Endothelial cell of umbilical vein (primary cell): ENCODE data around the gene KIAA1217. TPM values are rescaled to one million over a fixed set of nuclear protein-coding genes. Genes with fewer than 3 reads are reported as not detected.

Source experiments
- BruUV-seq: library from RNA; stranded (reverse); fragments of 400-500 nt; replicated peaks from 2 replicates; lab custom pipeline; 2021; lab: Mats Ljungman, UMichigan
- CTCF ChIA-PET: fragments of 300-600, 350-600 bp; sonication (Branson Sonifier 250); formaldehyde crosslinking; loops from one replicate; lab custom pipeline; 2021; ENCODE audit warnings: antibody characterized with exemption, inconsistent platforms; lab: Charles Lee
- POLR2A ChIA-PET: fragments of 300-600, 350-600 bp; sonication (Branson Sonifier 250); formaldehyde crosslinking; loops from one replicate; lab custom pipeline; 2021; ENCODE audit warnings: antibody characterized with exemption, inconsistent platforms; lab: Charles Lee
- DNase-seq: peaks from one replicate; pipeline ENCODE4 v3.0.0-alpha.2; 2011; ENCODE audit warnings: low read depth, low spot score
- FAIRE-seq: peaks from 2 replicates; lab custom pipeline; 2011; peaks lifted over from hg19 to GRCh38; lab: Jason Lieb, UNC
- H2AFZ ChIP-seq: 2 replicates; pipeline ENCODE4 v1.6.0; 2012; ENCODE audit warnings: low read depth, low read length, control low read depth, inconsistent platforms
- H3K27ac ChIP-seq: 2 replicates; pipeline ENCODE4 v1.5.1; 2011; ENCODE audit warnings: low read depth, mild to moderate bottlenecking, control low read depth, low read length, moderate library complexity; ENCODE audit not compliant: insufficient read depth
- H3K27me3 ChIP-seq, 2 experiments: 2 replicates each; pipeline versions ENCODE4 v1.6.0 to v1.6.1; 2011; ENCODE audit warnings: low read length in 2 of 2, mixed read lengths in 1 of 2; ENCODE audit not compliant: control insufficient read depth in 2 of 2, insufficient read depth in 2 of 2
- H3K36me3 ChIP-seq, 2 experiments: 2 replicates in 1 of 2; 3 replicates in 1 of 2; pipeline ENCODE4 v1.5.1; 2011; ENCODE audit warnings: low read length in 2 of 2, mild to moderate bottlenecking in 1 of 2, moderate library complexity in 1 of 2; ENCODE audit not compliant: control insufficient read depth in 2 of 2, insufficient read depth in 2 of 2; ENCODE audit errors: extremely low read depth in 1 of 2
- H3K4me1 ChIP-seq: 3 replicates; pipeline ENCODE4 v1.5.1; 2011; ENCODE audit warnings: mild to moderate bottlenecking, low read length; ENCODE audit not compliant: control insufficient read depth, insufficient read depth; ENCODE audit errors: extremely low read depth
- H3K4me2 ChIP-seq: 2 replicates; pipeline ENCODE4 v1.6.1; 2011; ENCODE audit warnings: low read length, control low read depth, mixed read lengths; ENCODE audit not compliant: insufficient read depth
- H3K4me3 ChIP-seq, 3 experiments: fragments of 200-600 bp in 1 of 3; sonication (generic), shearing (Covaris generic) in 1 of 3; replicated peaks in 1 of 3; 2 replicates each; pipeline ENCODE4 v1.5.1; 2011 to 2016; ENCODE audit warnings: control low read depth in 3 of 3, low read length in 3 of 3, mild to moderate bottlenecking in 2 of 3, inconsistent platforms in 1 of 3, low read depth in 1 of 3, moderate library complexity in 1 of 3; ENCODE audit not compliant: insufficient read depth in 1 of 3
- H3K79me2 ChIP-seq: 2 replicates; pipeline ENCODE4 v1.6.0; 2012; ENCODE audit warnings: low read length, inconsistent platforms; ENCODE audit not compliant: control insufficient read depth, insufficient read depth
- H3K9ac ChIP-seq: replicated peaks from 2 replicates; pipeline ENCODE3; 2011; ENCODE audit warnings: low read length, control low read depth; ENCODE audit not compliant: insufficient read depth; ENCODE audit errors: extremely low read depth
- H3K9me1 ChIP-seq: replicated peaks from 3 replicates; pipeline ENCODE4 v1.6.0; 2011; ENCODE audit warnings: mild to moderate bottlenecking, low read length; ENCODE audit not compliant: control insufficient read depth, insufficient read depth; ENCODE audit errors: extremely low read depth
- H3K9me3 ChIP-seq: replicated peaks from 2 replicates; pipeline ENCODE4 v1.5.1; 2012; ENCODE audit warnings: low read length, inconsistent platforms; ENCODE audit not compliant: control insufficient read depth, insufficient read depth
- H4K20me1 ChIP-seq: replicated peaks from 2 replicates; pipeline ENCODE3; 2011; ENCODE audit warnings: mild to moderate bottlenecking, low read length; ENCODE audit not compliant: control insufficient read depth, insufficient read depth; ENCODE audit errors: extremely low read depth
- EZH2 ChIP-seq: IDR thresholded peaks from 2 replicates; pipeline ENCODE4 v1.6.1; 2012; ENCODE audit warnings: borderline replicate concordance, low read depth, mild to moderate bottlenecking, moderate library complexity, low read length, inconsistent platforms; ENCODE audit not compliant: severe bottlenecking
- FOS ChIP-seq: IDR thresholded peaks from 2 replicates; pipeline ENCODE4 v1.6.1; 2011; ENCODE audit warnings: mild to moderate bottlenecking, low read length, moderate library complexity, borderline replicate concordance; ENCODE audit not compliant: insufficient read depth
- GATA2 ChIP-seq: IDR thresholded peaks from 2 replicates; pipeline ENCODE4 v1.7.0; 2011; ENCODE audit warnings: low read depth, mild to moderate bottlenecking, moderate library complexity, mixed read lengths, low read length; ENCODE audit not compliant: insufficient read length, insufficient read depth
- JUN ChIP-seq: IDR thresholded peaks from 2 replicates; pipeline ENCODE4 v1.6.1; 2011; ENCODE audit warnings: borderline replicate concordance, low read depth; ENCODE audit not compliant: insufficient read length, insufficient read depth
- MYC ChIP-seq: IDR thresholded peaks from one replicate; pipeline ENCODE4 v1.6.1; 2011; ENCODE audit warnings: mild to moderate bottlenecking, low read depth, low read length
- POLR2A ChIP-seq: IDR thresholded peaks from 2 replicates; pipeline ENCODE4 v1.6.1; 2012; ENCODE audit warnings: low read depth, mild to moderate bottlenecking, control low read depth, low read length
- POLR2AphosphoS5 ChIP-seq: IDR thresholded peaks from 2 replicates; pipeline ENCODE4 v1.6.1; 2012; ENCODE audit warnings: low read depth, mild to moderate bottlenecking, control low read depth, low read length, moderate library complexity; ENCODE audit not compliant: insufficient read depth
- dilution Hi-C: fragments of 300-500 bp; cut with MboI; formaldehyde crosslinking; loops from one replicate; pipeline ENCODE4 v1.15.0; 2019; ENCODE audit warnings: low sequenced_read_pairs; ENCODE audit not compliant: extremely low pct_ligation_motif_present
- intact Hi-C: fragments of 100-400 bp; cut with micrococcal nuclease; formaldehyde crosslinking; loops from one replicate; pipeline ENCODE4 v1.10.0; 2022
- polyA plus RNA-seq, 4 experiments: library from polyadenylated mRNA; depleted of rRNA in 3 of 4; stranded (reverse) in 3 of 4; unstranded in 1 of 4; fragments of >200 nt; gene quantifications; 2 replicates each; pipeline versions ENCODE4 v1.2.1 to v1.2.3, GENCODE V29; 2011 to 2012; ENCODE audit warnings: missing spikeins in 1 of 4
- total RNA-seq: library from RNA; stranded (reverse); gene quantifications from 2 replicates; pipeline ENCODE4 v1.2.3, GENCODE V29; 2021
- TF ChIP-seq, protein P1 (sequence below), 2 donors: IDR thresholded peaks; 1 replicate in 1 of 2; 2 replicates in 1 of 2; pipeline ENCODE4 v1.5.1; 2011; ENCODE audit warnings: low read length in 2 of 2, mild to moderate bottlenecking in 2 of 2, moderate library complexity in 2 of 2, control low read depth in 1 of 2, inconsistent platforms in 1 of 2, low read depth in 1 of 2; ENCODE audit not compliant: insufficient read depth in 1 of 2; ENCODE audit errors: extremely low read depth in 1 of 2
- TF ChIP-seq, protein P2 (sequence below): IDR thresholded peaks from 2 replicates; pipeline ENCODE4 v1.6.1; 2011; ENCODE audit not compliant: insufficient read depth, insufficient read length

Gene KIAA1217
- total and polyA plus RNA-seq, 2 donors (not counting 3 experiments of a cell fraction or from before 2014, with no cell fraction given): 0.83 to 10.3 TPM

DNA sequence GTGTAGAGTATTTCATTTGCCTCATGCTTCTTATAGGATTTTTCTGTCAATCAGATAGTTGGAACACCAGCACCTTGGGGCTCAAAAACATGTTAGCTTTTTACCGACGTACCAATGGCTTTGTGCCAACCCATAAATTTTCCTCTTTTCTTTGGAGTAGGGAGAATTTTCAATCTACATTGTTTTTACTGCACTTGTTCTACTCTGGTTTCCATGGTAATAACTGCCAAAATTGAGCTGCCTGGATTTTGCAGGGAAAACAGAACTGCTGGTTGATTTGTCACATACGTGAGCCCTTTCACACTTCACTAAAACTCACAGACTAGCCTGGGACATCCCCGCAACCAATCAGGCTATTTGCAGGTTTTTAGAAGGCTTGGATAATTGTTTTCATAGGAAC, 325.0 kb downstream of the KIAA1217 start:
- no TSS peak for BruUV-seq
- CTCF ChIA-PET: no interaction called here

More for the DNA sequence above, 325.0 kb downstream of the KIAA1217 start:
- Histone ChIP-seq H3K9ac (no peak overlapping the region), H3K9me1 (no peaks in the 10 kb centered on the region), H3K4me1 (no peaks in the 10 kb centered on the region), H3K27me3 (no peaks in the 10 kb centered on the region), H3K9me3 (no peaks in the 10 kb centered on the region), H3K79me2 (no peaks in the 10 kb centered on the region), H3K27ac (no peak overlapping the region), H3K4me2 (no peak overlapping the region), H3K4me3 (no peak overlapping the region), H2AFZ (no peak overlapping the region), H4K20me1 (no peaks in the 10 kb centered on the region), H3K36me3 (no peaks in the 10 kb centered on the region)
- dilution Hi-C loops (no loop called here), intact Hi-C loops (no loop called here)
- POLR2A ChIA-PET: no interaction called here
- TF ChIP-seq EZH2: no peak
- TF ChIP-seq POLR2A: no peak
- TF ChIP-seq, protein P1, sequence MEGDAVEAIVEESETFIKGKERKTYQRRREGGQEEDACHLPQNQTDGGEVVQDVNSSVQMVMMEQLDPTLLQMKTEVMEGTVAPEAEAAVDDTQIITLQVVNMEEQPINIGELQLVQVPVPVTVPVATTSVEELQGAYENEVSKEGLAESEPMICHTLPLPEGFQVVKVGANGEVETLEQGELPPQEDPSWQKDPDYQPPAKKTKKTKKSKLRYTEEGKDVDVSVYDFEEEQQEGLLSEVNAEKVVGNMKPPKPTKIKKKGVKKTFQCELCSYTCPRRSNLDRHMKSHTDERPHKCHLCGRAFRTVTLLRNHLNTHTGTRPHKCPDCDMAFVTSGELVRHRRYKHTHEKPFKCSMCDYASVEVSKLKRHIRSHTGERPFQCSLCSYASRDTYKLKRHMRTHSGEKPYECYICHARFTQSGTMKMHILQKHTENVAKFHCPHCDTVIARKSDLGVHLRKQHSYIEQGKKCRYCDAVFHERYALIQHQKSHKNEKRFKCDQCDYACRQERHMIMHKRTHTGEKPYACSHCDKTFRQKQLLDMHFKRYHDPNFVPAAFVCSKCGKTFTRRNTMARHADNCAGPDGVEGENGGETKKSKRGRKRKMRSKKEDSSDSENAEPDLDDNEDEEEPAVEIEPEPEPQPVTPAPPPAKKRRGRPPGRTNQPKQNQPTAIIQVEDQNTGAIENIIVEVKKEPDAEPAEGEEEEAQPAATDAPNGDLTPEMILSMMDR (IDR thresholded peaks at IDR 0.05; ENCODE audit: extremely low read depth in 1 of 2, insufficient read depth in 1 of 2, low read depth in 1 of 2, low read length in 2 of 2): no peak
- TF ChIP-seq GATA2: no peak
- TF ChIP-seq JUN: no peak
- TF ChIP-seq, protein P2, sequence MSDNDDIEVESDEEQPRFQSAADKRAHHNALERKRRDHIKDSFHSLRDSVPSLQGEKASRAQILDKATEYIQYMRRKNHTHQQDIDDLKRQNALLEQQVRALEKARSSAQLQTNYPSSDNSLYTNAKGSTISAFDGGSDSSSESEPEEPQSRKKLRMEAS: no peak
- no peak for TF ChIP-seq MYC
- no peak for TF ChIP-seq FOS
- no peak for TF ChIP-seq POLR2AphosphoS5
- DNase-seq: no peak
- no peak for FAIRE-seq
